HS-27A (cell line): Measurements from ENCODE around the gene DCDC1.

ENCODE experiments used
- DNase-seq: peaks from one replicate; pipeline ENCODE4 v3.0.0-alpha.2; 2012; ENCODE audit warnings: low read depth, missing footprints

The DCDC1 gene, protein sequence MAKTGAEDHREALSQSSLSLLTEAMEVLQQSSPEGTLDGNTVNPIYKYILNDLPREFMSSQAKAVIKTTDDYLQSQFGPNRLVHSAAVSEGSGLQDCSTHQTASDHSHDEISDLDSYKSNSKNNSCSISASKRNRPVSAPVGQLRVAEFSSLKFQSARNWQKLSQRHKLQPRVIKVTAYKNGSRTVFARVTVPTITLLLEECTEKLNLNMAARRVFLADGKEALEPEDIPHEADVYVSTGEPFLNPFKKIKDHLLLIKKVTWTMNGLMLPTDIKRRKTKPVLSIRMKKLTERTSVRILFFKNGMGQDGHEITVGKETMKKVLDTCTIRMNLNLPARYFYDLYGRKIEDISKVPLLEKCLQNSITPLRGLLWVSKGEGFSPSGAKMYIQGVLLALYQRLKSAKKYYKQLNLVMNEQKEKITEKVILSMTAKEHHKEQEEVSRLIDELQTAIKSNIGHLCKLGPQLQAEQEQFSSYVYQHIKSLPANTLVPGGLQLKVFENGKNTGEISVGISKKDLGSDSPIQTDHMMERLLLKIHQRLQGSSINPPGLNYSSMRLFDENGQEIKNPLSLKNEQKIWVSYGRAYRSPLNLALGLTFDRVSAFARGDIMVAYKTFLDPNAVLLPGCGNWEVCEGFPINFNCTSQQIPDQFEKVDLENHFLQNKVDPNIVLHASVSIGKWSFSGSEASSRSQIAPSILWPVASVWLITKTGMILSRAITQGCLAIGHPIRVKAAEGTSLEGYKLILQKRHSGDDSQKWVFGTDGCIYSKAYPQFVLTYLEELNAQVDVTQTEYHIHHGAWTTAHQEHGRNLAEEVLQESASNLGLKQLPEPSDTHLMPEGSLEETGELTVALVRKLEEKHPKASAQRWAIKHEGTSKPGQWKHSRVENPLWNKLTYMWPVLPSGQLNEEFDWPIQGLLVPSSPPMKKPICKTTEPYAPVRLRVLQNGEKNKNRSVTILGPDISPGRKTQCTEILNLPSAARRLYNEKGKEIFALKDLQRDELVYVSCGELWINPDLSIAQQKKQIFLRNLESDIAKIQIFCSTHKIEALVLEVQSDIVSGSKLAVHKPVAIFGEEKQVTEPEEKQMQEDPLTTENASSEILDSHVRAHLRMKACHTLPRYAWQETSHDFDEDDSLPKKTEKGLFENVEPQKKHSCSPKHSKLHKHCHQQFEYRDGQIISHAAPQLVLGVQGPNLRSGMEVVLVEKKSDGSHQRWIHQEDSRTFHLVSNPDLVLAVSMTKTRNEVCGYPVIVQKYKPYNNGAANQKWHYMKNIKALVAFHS (N-terminal part only)

DNA sequence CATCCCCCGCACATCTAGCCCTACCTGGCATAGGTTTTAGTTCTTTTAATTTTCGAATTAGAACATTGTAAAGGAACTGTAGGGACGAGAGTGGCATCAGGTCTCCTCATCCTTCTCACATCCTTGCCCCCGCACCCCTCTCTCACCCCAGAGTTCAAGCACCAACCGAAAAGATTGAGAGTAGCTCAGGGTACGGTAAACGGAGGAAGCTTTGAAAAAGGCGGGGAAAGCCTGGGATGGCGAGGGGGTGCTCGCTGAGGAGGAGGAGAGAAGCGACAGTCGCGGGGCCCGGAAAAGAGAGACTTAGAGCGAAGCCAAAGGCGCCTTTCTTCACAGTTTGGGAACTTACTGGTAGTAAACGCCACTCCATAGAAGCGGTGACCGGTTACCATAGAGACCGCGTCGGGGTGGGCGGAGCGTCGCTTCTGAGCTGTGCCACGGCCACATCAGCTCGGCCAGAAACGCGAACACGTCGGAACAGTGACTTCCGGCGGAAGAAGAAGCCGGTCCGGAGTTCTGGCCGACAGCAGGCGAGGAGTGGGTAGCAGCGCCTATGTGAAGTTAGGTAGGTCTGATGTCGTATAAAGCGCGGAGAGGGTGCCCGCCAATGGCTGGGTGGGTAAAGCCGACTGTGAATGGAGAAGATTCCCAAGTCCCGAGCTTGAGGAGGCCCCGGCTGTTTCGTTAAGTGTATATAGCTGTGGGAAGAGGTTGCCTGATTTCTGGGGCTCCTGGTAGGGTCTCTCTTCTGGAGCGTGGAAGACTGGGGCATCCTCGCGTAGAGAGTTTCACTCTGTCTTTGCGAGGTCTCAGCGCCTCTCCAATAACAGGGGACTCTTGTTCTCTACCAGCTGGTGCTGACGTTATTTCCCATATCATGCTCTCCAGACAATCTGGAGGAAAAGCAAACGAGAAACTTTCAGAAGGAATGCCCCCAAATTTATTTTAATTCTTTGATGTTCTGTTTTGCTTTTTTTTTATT is at the start of gene DCDC1, which contains the start of gene DNAJC24:
Gene DCDC1, minus strand, starts transcription at position 392 of the 982 bp plus-strand sequence. CDS start 41,459 bp downstream, outside the sequence.
Gene DNAJC24, plus strand, starts transcription at position 513 of the 982 bp plus-strand sequence. CDS start 889 bp downstream, outside the sequence.
- DNase-seq: peak; percentile 88

DNA sequence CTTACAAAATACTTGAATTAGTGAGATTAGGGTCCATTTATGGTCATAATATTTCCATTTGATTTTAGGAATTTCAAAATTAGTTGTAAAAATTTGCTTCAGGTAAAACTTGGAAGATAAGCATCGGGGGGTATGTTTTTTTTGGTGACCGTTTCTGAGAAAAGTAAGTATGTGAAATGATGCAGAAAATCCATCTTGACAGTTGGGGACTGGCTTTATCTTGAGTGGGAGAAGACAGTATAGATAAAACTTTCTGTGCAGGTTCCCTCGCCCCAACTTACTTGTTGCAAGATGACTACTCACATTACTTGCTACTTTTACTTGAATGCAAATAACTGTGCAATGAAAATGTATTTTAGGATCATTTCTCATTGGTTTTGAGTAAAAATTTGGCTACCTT is 49.6 kb upstream of the DCDC1 start:
- DNase-seq: no peak

DNA sequence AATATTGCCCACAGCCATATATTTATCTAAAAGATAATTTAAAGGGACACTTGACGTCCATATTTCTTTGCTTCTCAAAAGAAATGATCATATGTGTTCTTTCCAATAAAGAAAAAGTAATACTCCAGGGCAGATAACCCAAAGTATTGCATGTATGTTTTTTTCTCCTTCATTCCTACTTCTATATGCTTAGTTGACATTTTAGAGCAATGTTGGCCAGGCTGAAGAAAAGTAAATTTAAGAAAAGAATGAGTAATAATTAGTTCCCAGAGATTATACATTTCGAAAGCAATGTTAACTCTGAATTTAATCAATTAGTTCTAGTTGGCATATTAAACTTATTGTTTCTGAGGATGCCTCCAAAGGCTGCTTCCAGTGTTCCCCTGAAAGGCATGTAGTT is 48.3 kb upstream of the DCDC1 start:
- DNase-seq: no peak

DNA sequence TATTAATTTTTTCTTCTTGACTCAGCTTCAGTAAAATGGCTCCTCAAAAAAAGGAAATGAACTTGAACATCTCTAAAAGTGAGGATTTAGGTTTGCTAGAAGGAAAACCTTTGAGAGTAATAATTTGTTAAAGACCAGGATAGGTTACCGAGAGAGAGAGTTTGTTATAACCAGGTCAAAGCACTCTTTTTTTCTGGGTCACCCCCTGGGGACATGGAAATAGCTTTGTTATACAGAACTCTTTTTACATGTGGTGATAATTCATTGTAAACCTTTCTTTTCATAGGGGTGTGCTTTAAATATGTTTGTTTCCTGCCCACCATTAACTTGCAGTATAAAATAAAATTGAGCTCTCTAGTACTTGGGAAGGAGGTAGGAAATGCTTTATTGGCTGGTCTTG is 47.8 kb upstream of the DCDC1 start:
- DNase-seq: no peak

DNA sequence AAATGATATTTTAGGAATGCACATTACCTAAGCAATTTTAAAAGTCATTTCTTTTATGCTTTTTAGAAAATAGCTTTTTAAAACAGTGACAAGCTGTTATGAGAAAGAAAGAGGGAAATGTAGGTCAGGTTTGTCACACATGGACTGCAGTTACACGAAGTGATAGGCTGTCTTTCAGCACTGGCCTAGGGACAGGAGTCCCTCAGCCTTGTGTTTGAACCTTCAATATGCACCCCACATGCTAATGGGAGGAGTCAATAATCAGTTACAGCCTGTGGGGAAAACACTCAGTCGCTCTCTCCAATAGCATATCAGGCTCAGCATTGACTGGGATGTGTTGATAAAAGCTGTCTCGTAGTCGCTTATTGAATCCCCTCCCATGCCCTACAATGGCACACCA is 45.9 kb upstream of the DCDC1 start:
- no peak for DNase-seq

DNA sequence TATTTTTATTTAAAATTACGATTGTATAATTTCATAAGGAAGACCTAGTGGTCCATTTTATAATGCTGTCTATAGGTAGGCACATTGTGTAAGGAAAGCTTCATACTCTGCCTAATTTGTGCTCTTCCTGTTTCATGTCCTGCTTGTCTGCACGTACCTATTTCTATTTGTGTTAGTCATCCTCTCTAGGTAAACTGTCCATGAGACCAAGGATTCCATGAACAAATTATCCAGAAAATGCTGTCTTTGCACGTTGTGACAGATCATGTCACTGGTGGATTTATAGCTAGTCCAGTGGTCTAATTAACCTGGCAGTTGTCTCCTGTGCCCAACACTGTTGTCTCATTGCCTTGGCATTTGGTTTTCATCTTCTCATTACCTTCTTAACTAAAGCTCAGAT is 44.8 kb upstream of the DCDC1 start:
- DNase-seq: no peak

DNA sequence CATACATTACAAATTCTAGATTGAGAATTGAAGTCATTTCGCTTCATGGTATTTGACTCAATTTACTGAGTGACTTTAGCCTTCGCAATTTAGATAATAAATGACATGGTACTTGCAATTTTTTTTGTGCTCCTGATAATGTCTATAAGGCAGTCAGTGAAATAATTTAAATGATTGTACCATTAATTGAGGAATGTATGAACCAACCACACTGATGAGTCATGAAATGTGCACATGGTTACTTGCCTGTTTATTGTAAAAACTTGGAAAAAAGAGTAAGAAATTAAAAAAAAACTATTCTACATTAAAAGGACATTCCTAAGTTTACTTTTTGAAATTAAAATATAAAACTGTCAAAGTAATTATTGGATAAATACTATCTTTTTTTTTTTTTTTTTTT is 43.4 kb upstream of the DCDC1 start:
- DNase-seq: no peak

DNA sequence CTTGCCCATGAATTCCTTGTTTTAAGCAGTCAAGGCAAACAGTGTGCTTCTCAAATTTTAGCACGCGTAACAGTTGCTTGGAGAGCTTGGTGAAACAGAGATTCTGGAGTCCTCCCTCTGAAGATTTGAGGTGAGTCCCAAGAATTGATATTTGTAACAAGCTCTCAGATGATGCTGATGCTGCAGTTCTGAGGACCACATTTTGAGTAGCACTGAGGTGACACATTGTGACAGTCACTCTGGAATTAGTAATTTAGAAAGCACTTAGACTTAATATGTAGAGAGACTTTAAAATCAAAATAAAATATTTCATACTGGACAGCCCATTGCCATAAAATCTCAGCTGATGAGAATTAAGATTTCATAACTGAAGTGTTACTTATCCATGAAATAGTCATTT is 38.7 kb upstream of the DCDC1 start:
- no peak for DNase-seq

DNA sequence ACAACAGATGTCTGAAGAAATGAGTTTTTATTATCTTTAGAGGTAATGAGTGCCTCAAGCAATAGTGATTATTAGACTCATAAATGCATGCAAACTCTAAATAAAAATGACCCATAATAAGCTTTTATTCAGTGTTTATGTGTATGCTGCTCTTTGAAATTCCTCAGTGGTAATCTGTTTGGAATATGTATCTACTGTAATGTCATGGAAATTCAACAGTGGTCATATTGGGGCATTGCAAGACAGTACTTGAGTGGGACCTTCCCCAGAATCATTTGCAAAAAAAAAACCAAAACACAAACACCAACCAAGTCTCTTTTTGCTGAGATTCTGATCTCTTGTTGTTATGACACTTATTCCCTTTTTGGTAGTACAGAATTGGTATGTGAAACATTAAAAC is 35.1 kb upstream of the DCDC1 start:
- no peak for DNase-seq

DNA sequence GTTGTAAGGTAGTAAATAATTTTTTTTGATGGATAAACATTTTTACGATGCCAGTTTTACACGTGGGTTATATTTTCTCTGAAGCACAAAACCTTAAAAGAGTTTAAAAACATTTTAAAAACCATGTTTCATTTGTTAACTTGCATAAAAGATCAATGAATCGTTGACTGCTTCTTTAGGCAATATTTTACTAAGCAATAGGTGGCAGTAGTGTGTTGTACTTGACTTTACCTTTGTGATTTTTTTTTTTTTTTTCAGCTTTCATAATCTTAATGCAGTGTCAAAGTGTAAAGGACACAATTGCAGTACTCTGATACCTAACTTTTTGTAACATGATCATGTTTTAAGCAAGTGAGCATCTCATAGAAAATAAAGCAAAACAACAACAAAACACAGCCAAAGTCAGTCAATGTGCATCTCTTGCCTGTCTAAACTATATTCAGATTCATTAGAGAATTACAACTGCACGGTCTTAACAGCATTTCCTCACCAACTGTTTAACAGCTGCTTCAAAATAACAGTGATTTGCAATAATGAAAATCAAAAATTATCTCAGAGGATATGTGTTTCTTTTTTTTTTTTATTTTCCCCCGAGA is 27.8 kb upstream of the DCDC1 start:
- no peak for DNase-seq

DNA sequence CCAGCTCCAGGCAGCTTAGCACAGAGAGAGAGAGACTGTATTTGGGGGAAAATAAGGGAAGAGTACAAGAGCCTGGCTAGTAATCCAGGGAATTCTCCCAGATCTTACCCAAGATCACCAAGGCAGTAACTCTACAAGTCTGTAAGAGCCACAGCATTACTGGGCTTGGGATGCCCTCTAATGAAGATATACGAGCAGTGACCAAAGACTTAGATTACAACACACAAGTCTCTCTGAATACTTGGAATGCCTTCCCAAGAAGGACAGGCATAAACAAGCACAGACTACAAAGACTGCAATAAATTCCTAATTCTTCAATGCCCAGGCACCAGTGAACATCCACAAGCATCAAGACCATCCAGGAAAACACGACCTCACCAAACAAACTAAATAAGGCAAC is 17.8 kb upstream of the DCDC1 start:
- DNase-seq: no peak

DNA sequence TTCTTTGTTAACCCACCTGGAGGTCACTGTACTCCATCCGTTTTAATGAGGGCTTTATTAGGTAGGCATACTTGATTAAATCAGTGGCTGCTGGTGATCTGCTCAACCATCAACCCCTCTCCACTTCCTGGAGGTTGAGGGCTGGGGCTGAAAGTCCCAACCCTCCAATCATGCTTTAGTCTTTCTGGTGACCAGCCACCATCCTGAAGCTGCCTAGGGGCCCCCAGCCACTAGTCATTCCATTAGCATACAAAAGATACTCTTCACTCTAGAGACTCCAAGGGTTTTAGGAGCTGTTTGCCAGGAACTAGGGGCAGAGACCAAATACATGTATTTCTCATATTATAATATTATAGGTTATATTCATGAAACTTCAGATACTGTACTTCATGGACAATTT is 13.6 kb upstream of the DCDC1 start:
- no peak for DNase-seq

DNA sequence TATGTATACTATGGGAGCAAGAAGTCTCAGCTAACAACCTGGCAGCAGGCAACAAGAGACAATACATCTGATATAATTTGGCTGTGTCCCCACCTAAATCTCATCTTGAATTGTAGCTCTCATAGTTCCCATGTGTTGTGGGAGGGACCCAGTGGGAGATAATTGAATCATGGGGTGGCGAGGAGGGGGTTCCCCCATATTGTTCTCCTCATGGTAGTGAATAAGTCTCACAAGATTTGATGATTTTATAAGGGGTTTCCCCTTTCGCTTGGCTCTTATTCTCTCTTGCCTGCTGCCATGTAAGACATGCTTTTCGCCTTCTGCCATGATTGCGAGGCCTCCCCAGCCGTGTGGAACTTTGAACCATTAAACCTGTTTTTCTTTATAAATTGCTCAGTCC is 6.3 kb upstream of the DCDC1 start:
- no peak for DNase-seq

DNA sequence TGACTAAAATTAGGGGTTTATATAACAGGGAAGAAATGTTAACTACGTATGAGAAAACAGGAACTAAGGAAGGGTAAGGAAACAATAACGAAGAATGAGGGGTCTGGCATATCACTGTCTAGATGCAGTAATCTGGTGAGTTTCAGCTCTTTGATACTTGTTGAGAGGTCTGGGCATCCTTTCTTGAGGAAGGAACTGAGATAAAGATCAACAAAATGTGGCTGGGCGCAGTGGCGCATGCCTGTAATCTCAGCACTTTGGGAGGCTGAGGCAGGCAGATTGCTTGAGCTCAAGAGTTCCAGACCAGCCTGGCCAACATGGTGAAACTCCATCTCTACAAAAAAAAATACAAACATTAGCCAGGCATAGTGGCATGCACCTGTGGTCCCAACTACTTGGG is 2.7 kb downstream of the DCDC1 start:
- DNase-seq: no peak

DNA sequence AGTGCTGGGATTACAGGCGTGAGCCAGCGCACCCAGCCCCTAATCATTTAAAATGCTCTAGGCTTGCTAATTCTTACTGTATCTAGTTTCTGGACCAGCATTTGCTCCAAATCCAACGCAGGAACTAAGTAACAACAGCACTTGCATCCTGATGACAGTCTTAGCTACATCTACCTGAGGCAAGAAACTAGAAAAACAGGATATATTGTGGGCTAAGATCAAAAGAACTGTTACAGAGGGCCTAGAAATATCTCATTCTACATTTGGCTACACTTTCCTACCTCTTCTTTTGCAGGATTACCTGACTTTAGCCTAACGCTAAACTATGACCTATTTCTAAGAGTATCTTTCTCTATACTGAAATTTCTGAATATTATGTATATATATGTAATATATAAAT is 7.8 kb downstream of the DCDC1 start:
- DNase-seq: no peak

DNA sequence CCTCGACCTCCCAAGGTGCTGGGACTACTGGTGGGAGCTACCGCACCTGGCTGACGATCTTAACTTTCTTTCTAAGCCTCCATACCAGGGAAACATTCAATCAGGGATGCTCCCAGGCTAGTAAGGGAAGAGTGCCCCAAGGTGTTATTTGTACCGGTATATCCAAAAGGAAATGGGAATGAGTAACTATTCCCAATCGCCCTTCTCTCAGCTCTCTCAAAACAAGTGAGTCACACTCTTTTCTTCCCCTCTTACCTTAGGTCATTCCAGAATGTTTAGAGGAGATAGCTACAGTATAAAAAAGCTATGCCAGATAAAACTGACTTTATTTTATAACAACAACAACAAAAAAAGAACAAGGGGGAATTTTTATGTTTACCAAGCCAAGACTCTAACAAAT is 13.7 kb downstream of the DCDC1 start:
- no peak for DNase-seq

DNA sequence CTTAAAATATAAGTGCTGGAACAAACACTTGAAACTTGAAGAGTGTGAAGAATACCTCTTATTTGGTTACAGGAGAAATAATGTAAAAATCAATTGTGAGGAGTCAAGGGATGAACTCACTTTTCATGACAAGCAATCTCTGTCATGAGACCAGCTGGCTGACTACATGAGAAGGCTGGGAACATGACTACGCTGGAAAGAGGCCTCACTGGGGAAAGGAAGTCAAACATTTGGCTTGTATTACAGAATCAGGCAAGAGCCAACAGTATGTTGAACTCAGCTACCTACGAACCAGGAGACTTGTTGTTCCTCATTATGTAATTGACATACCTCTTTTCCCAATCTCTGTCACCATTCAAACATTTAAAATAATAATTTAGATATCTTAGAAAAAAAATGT is 14.4 kb downstream of the DCDC1 start:
- no peak for DNase-seq

DNA sequence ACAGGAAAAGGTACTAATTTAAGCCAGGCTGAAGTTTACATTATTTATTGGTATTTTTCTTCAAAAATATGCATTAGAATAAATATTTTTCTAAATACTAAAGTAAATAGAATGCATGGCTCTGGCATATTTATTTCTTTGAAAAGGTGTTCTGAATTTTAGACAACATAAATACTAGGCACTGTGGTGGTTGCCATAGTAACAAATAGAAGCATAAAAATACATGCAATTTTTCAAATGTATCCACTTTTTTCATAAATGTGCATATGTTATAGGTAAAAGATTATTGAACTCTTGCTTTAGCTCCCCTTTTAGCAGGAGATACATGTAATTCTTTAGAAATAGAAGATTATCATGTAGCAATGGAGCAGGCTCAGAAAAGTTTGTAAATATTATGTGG is 18.4 kb downstream of the DCDC1 start:
- DNase-seq: no peak

DNA sequence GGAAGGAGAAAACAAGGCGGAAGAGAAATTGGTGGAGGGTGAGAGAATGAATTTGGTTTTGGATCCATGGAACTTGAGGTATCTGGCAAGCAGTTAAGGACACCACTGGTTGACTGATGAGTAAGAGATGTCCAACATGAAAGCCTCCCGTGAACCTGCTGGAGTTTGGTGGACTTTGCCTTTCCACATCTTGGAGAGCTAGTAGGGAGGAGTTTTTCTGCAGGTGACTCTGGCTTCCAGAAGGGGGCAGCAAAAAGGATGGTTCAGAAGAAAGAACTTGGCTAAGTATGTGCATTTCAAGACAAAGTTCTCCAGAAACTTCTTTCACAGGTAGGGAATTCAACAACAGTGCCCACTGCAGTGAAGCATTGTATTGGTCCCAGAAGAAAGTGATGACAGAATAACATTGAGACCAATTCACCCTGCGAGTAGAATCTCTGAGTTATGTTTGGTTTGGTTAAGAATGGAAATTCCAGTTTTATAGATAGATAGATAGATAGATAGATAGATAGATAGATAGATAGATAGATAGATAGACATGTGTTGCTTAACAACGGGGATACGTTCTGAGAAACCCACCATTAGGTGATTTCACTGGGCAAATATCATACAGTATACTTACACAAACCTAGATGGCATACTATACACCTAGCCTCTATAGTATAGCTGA is 28.5 kb downstream of the DCDC1 start:
- DNase-seq: no peak

DNA sequence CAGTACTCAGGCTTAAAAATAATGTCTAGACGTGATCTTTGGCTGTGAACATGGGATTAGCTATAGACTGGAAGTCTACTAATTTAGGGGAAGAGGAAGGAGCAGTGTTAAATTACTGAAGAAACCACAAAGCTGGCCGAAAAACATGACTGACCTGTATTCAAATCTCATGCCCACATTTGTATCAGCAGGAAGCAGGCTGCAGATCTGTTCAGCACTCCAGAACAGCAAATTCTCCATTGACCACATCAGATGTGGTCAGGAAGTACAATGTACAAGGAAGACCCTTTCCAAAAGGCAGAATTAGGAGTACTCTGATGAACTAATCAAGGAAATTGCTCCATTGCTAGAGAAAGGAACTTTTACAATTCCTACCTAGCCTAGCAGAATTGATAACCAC is 31.7 kb downstream of the DCDC1 start:
- DNase-seq: no peak
